H4 (cell line): ENCODE data around the gene PLK3. TPM values are rescaled to one million over a fixed set of nuclear protein-coding genes. Genes with fewer than 3 reads are reported as not detected.
"Not testable (repeated sequence)": the region's sequence is repeated elsewhere in the genome, so short reads cannot be mapped to it uniquely, and the experiment has no call there.

Experiments
- DNase-seq: peaks from one replicate; pipeline ENCODE4 v3.0.0-alpha.2; 2015; ENCODE audit warnings: low spot score
- total RNA-seq: library from RNA; depleted of rRNA; stranded (reverse); fragments of >200 nt; shearing (Covaris generic); gene quantifications from 2 replicates; pipeline ENCODE4 v1.2.3, GENCODE V29; 2014

Gene PLK3
- total RNA-seq, 1 experiment from 2014 or later: 4.6 TPM

DNA sequence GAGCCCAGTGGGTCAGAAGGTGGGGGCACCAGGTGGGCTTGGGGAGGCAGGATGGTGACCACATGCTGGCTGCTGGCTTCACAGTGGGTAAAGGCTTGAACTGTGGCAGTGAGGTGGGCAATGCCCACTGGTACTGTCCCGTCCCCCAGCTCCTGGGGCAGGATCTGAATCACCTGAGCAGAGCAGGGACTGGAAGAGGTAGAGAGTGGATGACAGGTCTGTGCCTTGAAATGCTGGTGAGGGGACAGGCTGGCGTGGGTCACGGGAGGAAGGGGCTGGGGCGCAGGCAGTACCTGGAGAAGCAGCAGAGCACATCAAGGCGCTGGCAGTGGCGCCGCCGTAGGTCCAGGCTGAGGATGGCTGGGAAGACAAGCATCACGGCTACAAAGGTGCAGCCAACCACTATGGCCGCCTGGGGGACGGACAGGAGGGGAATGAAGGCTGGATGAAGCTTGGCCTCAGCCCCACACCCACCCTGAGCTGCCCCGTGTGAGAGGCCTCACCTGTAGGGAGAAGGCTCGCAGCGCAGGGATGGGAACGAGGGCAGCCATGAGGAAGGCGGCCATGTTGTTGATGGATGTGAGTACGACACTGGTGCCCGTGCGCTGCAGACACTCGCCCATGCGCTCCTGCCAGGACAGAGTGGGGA lies 27.9 kb downstream of the PLK3 start:
- DNase-seq: no peak

DNA sequence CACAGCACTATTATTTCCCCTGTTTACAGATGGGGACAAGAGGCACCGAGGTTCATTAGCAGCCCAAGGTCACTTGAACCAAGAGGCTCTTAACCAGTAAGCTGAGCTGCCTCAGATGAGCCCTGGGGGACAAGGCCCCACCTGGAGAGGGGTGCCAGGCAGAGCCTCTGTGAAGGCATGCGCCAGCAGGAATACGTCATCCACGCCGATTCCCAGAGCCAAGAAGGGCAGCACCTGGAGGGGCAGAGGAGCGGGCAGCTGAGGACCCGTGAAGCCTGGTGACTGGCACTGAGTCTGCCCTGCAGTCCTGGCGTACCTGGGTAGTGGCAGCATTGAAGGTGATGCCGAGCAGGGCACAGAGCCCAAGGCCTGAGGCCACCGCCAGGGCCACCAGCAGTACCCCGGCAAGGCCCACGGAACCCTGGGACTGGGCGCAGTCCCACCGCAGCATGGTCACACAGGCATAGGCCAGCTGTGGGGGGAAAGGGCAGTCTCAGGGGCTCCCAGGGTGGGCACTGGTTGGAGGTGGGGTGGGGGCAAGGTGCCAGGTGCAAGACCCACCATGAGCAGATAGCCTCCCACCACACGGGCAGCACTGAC lies 28.8 kb downstream of the PLK3 start:
- no peak for DNase-seq

- no peak for DNase-seq
These were observed 29.6 kb downstream of the PLK3 start for GRCh38 chr1:44829506-44830384.

- DNase-seq: no peak
These were observed 30.7 kb downstream of the PLK3 start for GRCh38 chr1:44830900-44831304.

GRCh38 chr1:44831516-44831915 lies 31.3 kb downstream of the PLK3 start:
- DNase-seq: no peak

DNA sequence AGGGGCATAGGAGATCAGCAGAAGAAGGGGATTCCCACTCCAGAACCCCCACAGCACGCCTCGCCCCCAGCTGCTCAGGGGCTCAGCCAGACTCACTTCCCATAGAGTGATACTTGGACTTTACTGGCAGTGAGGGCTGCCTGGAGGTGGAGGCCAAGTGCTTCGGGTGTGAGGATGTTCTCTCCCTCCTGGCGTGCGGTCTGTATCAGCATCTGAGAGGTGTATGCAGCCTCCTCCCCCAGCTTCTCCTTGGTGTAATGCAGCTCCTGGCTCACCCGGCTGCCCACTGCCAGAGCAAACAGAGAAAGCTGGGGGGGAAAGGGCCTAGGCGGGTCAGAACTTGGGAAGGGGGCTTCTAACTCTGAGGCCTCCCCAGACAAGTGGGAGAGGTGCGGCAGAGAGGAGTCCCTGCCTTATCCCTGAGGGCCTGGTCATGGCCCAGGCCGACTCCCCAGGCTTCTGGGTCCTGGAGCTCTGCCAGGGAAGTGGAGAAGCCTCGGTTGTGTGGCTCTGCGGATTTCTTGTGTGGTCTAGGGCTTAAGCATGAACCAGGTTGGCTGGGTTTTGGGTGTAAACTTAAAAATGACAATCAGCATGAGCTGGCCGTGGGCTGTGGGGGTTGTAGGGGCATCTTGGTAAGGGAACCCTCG lies 32.0 kb downstream of the PLK3 start:
- no peak for DNase-seq

GRCh38 chr1:44834328-44834727 lies 34.2 kb downstream of the PLK3 start:
- DNase-seq: no peak

DNA sequence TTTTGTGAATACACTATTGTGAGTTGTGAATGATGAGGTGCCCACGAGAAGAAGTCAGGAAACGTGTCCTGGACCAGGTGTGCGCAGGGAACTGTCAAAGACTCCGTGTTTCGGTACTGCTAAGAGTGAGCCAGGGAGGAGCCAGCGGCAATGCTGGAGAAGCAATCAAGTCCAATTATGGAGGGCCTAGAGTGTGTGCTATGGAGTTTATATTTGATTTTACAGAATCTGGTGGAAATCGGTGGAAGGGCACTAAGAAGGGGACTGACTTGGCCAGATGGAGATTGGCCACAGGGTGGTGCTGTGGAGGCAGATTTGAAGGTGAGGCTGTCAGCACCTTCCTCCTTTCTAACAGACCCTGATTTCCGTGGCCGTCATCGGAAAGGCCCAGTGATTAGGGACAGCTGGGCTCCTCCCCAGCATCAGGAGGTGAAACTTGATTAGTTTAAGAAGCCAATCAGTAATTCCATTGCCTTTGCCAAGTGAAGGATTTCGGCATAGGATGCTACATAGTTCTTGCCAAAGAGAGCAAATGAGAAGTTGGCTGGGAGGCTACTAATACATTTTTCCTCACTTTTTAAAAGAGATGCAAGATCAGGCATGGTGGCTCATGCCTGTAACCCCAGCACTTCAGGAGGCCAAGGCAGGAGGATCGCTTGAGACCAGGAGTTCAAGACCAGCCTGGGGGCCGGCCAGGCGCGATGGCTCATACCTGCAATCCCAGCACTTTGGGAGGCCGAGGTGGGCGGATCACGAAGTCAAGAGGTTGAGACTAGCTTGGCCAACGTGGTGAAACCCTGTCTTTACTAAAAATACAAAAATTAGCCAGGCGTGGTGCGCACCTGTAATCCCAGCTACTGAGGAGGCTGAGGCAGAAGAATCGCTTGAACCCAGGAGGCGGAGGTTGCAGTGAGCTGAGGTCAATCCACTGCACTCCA lies 35.8 kb downstream of the PLK3 start:
- DNase-seq: peak; percentile 82

GRCh38 chr1:44838294-44838693 lies 38.1 kb downstream of the PLK3 start:
- not testable (repeated sequence) for DNase-seq

DNA sequence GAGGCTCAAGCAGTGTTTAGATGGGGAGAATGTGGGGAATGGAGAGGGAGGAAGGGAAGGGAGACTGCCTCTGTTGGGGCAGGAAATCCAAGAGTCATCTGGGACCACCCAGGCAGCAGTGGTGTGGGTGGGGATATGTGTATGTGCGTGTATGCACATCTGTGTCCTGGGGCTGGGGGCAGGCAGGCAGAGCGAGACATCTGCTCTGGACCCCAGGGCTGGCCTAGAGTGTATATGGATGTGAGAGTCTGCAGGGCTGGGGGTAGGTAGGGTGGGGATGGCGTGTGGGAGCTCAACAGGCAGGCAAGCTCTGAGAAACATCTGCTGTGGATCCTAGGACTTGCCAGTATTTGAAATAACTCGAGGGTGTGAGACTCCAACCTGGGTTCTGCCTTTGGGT lies 39.4 kb downstream of the PLK3 start:
- no peak for DNase-seq

DNA sequence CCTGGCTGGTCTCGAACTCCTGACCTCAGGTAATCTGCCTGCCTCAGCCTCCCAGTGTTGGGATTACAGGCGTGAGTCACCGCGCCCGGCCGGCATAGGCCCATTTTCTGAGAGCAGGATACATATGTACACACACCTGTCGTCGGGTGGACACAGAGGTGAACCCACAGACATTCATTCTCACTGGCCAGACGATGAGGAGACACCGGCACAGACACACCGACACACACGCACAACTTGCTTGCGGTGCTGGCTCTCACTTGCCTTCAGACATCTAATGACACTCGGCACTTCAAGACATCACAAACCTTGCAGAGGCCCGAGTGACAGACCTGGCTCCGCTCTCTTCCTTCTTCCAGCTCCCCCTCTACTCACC lies 42.3 kb downstream of the PLK3 start:
- no peak for DNase-seq

DNA sequence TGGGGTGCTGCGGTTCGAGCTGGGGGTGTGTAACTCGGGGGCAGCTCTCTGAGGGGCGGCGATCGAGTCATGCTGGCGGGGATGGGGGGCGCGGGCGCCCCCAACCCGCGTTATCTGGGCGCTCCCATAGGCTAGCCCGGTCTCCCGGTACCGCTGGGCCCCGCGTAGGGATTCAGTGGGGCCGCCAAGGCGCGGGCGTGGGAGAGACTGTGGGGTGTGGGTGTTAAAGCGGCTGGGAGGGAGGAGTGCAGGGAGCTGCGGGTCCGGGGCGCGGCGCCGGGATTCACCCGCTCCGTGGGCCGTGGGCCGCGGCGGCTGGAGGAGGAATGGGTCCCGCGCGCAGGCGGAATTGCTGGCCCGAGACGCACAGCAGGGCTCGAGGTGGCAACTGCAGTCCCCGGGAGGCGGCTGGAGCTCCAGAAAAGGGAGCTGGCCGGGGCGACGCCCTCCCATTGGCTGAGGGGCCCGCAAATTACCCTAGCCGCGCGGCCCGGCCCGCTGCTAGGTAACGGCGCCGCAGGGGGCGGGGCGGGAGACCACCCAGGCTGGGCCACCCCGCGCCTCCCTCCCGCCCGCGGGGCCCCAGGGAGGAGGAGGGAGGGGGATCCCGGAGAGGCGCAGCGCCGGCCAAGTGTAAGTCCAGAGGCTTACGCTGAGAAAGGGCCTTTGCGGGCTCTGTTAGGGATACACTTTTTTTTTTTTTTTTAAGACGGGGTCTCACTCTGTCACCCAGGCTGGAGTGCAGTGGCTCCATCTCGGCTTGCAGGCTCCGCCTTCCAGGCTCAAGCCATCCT lies 42.9 kb downstream of the PLK3 start, which contains the start of gene PTCH2:
Gene PTCH2, minus strand, starts transcription at position 392 of the 794 bp plus-strand sequence. Its CDS starts 321 bp downstream, at position 71.
- DNase-seq: peak; percentile 54

DNA sequence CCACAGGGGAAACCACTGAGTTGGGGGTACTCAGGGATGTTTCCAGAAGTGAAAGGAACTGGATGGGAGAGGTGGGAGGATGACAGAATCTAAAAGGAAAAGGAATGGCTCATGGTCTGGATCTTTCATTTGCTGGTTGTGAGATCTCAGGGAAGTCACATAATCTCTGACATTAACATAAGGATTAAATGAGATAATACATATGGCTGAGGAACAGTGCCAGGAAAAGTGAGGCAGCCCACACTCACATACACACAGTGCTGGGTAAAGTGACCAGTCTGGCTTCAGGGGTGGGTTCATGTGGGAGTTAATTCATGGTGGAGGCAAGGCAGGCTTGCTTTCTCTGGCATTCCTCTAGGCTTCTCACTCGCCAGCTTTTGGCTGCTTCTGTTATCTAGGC lies 46.8 kb downstream of the PLK3 start:
- DNase-seq: no peak

GRCh38 chr1:44847845-44848244 lies 47.7 kb downstream of the PLK3 start:
- no peak for DNase-seq

DNA sequence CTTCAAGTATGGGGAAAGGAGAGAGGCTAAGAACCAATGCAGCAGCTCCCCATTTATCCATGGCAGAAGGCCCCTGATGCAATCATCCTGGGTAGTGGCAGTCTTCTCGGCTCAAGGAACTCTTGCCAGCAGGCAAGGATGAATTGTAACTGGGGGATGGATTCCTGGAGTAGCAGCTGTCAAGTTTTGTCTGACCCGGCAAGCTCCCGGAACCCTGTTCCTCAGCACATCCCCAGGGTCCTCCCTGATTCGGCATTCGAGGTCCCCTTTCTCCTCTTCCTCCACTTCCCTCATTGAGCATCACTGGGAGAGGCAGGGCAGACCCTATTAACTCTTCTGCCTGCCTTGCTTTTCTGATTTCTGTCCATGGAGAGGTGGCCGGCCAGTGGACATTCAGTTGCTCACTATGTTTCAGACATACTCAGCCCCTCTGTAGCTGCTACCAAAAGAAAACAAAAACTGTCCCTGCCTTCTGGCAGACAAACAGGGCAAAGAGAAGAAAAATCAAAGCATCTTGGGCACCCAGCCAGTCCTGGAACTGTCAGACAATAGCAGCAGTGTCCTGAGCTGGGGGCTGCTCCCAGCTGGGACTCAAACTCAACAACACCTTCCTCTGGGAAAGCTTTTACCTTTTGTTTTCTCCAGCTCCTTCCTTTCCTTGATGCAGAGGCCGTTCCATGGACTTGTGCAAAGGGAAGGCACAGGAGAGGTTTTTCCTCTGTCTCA lies 48.4 kb downstream of the PLK3 start:
- no peak for DNase-seq

GRCh38 chr1:44849575-44850132 lies 49.5 kb downstream of the PLK3 start:
- no peak for DNase-seq

DNA sequence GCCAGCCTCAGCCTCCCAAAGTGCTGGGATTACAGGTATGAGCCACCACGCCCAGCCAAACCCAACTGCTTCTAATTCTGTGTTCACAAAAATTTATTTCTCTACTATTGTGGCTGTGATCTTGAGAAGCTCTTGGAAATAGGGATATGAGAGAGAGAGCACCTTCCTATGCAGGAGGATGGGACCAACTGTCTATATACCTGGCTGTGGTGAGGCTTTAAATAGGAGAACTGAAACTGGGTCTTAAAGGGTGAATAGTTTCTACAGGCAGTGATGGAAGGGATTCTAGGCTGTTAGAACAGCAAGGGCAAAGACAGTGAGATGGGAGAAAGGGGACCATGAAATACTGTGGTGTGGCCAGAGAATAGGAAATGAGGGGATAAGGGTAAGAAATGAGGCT lies 51.1 kb downstream of the PLK3 start:
- no peak for DNase-seq

DNA sequence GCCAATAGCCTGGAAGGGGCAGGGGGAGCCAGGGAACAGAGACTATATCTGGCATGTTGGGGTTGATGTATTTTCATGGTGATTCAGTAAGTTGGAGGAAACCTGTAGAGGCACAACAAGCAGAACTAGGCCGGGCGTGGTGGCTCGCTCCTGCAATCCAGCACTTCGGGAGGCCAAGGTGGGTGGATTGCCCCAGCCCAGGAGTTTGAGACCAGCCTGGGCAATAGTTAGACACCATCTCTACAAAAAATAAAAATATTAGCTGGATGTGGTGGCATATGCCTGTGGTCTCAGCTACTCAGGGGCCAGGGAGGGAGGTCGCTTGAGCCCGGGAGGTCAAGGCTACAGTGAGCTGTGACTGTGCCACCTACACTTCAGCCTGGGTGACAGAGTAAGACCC lies 53.0 kb downstream of the PLK3 start:
- DNase-seq: no peak

DNA sequence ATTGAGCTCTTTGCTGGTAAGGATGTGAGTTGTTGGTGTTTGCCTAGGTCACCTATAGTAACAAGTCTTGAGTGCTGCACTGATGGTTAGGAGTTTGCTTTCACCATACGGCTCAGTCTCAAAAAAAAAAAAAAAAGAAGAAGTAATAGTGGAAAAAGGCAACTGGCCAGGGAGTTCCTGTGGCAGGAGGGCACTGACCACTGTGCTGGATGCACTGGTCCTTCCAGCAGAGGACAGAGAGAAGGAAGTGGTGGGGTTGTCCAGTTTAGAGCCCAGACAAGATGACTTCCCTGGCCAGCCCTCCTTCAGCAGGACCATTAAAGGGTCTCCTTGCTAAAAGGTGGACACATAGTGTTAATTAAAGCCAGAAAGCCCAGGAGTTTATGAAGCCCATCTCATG lies 54.8 kb downstream of the PLK3 start:
- DNase-seq: no peak
